ENCODE measurements around the gene NOTCH1.

The NOTCH1 gene

DNA sequence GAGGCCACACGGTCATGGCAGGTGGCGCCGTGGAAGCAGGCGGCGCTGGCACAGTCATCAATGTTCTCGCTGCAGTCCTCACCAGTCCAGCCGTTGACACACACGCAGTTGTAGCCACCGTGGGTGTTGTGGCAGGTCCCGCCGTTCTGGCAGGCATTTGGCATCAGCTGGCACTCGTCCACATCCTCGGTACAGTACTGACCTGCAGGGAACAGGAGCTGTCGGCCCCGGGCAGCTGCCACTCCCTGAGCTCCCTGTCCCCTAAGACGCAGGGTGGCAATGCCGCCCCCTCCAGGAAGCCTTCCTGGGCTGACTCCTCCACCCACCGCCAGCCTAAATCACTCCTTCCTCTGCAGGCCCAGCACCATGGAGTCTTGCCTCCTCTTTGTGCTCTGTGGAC lies 27.2 kb downstream of the NOTCH1 start:
- in situ Hi-C loops (cut with MboI; ENCODE audit: low sequenced_read_pairs): no loop called here

DNA sequence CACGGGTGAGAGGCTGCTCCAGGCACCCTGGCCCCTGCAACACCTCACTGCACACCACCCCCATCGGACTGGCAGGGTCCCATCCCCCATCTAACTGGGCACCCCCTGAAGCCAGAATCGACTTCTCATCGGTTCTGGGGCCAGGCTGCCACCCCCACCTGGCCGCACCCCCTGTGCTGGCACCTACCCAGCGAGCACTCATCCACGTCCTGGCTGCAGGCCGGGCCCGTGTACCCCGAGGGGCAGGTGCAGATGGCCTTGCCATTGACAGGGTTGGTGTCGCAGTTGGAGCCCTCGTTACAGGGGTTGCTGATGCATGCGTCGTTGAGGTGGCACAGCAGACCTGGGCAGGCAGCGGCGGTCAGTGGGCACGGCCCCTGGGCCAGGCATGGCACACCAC lies 27.9 kb downstream of the NOTCH1 start:
- in situ Hi-C loops (cut with MboI; ENCODE audit: low sequenced_read_pairs): no loop called here

DNA sequence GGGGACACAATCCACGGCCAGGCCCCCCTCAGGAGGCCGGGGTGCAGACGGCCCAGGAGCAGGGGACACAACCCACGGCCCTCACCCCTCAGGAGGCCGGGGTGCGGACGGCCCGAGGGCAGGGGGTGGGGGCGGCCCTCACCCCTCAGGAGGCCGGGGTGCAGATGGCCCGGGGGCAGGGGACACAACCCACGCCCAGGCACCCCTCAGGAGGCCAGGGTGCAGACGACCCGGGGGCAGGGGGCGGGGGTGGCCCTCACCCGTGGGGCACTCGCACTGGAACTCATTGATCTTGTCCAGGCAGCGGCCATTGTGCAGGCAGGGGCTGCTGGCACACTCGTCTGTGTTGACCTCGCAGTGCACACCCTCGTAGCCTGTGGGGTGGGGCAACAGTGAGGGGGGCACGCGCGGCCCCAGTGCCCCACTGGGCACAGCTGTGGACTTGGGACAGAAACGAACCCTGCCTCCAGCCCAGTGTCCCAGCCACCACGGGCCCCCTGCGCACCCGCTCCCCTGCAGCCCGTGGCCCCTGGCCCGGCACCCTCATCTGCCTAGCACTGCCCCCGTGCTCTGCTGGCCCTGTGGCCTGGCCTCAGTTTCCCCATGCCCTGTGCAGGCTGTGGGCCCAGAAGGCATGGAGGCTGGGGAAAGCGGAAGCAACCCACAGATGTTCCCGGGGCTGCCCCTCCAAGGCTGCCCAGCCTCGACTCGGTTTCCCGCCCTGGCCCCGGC lies 28.7 kb downstream of the NOTCH1 start:
- in situ Hi-C loops (cut with MboI; ENCODE audit: low sequenced_read_pairs): no loop called here

DNA sequence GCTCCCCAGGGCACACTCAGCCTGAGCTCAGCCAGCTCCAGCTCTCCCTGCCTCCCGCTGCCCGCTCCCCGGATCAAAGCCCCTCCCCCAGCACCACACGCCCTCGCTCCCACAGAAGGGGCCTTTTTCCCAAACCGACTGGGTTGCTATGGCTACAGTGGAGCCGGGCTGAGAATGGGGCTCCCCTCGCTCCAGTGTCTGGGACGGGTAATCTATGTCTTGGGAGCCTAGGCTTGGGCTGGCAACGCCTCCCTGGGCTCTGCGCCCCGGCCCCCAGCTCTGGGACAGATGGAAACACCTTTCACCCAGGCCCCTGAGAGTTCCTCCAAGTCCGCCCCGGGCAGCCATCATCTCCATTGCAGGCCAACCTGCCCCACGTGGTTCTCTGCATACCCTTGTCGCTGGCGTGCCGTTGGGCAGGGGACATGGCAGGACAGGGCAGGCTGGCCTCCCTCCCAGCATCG lies 29.6 kb downstream of the NOTCH1 start:
- in situ Hi-C loops (cut with MboI; ENCODE audit: low sequenced_read_pairs): no loop called here

DNA sequence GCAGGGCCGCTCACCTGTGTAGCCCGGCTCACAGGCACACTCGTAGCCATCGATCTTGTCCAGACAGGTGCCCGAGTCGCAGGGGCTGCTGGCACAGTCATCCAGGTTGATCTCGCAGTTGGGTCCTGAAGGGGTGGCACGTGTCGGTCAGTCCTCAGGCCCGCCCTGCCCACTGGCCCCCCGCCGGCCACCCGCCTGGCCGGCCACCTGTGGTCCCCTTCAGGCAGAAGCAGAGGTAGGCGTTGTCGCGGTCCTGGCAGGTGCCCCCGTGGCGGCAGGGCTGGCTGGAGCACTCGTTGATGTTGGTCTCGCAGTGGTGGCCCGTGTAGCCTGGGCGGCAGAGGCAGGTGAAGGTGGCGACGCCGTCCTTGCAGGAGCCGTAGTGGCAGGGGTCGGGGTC lies 30.6 kb downstream of the NOTCH1 start:
- in situ Hi-C loops (cut with MboI; ENCODE audit: low sequenced_read_pairs): no loop called here

DNA sequence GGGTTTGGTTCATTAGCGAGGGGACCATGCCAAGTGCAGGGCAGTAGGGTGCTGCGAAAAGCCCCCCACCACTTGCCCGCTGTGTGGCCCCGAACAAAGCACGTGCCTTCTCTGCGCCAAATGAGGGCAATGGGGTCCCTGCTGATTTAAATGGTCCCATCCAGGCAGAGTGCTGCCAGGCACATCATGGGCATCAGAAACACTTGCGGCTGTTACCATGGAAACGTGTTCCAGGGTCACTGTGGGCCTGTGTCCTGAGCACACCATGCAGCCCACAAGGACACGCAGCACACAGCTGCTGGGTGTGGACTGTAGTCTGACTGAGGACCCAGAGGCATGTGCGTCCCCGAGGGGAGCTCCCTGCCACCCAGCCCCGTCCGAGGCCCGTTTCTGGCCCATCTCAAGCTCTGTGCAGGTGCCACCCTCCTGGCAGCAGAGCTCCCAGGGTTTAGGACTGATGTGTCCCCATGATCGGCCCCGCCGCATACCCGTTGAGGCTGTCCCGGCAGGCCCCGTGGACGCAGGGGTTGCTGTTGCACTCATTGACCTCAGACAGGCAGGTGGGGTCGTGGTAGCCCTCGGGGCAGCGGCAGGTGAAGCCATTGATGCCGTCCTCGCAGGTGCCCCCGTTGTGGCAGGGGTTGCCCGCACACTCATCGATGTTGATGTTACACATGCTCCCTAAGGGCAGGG lies 31.7 kb downstream of the NOTCH1 start:
- in situ Hi-C loops (cut with MboI; ENCODE audit: low sequenced_read_pairs): no loop called here

DNA sequence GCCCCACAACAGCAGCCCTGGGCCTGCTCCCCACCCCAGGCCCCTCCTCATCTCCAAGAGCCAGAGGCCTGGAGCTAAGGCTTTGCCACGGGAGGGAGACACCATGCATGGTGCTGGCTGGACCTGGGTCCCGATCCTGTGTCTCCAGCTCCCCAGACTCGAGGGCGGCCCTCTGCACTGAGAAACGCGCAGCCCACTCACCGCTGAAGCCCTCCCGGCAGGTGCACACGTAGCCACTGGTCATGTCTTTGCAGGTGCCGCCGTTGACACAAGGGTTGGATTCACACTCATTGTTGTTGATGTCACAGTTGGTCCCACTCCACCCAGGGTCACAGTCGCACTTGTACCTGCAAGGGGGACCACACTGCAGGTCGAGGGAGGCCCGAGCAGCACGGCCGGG lies 32.7 kb downstream of the NOTCH1 start:
- in situ Hi-C loops (cut with MboI; ENCODE audit: low sequenced_read_pairs): no loop called here

DNA sequence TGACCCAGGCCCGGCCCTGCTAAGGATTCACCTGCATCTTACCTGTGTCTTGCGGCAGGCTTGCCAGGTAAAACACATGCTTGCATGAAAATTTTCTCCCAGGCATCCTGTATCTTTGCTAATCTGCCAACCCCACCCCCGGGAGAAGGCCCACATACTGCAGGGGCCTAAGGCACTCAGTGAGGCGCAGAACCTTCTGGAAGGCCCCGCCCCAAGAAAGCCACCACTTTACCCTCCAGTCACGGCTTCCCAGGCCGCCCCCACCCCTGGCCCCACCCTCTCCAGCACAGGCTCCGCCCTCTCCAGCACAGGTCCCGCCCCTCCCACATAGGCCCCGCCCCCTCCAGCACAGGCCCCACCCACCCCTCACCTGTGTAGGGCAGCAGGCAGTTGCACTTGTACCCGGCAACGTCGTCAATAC lies 33.2 kb downstream of the NOTCH1 start:
- in situ Hi-C loops (cut with MboI; ENCODE audit: low sequenced_read_pairs): no loop called here

DNA sequence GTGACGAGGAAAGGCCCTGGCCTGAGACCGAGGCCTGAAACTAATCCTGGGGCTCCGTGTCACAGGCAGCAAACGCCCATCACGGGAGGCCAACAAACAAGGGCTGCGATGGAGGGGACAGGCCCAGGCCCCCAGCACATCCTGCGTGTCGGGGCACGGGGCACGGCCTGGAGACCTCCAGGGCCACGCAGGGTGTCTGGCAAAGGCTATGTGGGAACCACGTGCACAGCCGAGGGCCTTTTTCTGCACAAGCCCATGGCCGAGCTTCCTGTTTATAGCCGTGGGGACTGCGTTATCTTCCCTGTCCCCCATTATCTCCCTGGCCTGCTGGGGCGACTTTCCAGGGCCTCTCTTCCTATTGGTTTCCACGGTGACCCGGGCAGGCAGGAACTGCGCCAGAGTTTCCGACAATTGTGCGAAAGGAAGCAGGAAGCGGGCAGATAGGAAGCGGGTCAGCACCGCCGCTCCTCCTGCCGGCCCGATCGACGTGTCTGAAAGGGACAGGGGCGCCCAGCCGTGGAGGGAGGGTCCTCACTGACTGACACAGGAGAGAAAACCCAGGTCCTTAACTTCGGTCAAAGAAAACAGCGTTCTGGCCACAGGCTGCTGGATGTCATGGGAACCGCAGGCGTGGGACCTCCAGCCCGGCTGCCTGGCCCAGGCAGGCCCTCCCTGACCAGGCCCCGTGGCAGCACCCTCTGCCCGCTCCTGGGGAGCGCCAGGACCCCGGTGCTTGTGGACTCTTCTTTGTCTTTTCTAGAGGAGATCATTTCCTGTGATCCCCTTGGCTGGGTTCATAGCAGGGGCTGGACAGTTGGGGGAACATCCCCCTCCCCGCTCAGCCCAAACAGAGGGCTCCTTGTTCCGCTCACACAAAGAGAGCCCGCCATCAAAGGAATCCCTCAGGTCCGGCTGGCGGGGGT lies 33.9 kb downstream of the NOTCH1 start:
- in situ Hi-C loops (cut with MboI; ENCODE audit: low sequenced_read_pairs): no loop called here

DNA sequence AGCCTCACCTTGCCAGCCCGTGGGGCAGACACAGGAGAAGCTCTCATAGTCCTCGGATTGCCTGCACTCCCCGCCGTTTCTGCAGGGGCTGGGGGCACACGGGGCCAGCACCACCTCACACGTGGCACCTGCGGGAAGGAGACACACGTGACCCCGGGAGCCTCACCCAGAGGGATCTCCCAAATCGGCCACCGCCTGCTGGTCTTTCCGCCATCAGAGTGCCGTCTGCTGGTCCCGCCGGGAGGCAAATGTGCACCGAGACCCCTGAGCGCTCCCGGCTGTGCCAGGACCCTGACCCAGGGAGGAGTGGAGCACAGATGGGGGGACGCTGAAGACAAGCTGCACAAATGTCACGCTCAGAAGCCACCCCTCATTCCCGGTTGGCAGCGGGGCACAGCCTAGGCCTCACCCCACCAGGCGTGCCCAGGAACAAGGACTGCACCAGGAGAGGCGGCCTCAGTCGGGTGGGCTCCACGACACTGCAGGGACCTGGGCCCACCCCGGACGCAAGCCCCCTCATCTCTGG lies 34.6 kb downstream of the NOTCH1 start:
- in situ Hi-C loops (cut with MboI; ENCODE audit: low sequenced_read_pairs): no loop called here

DNA sequence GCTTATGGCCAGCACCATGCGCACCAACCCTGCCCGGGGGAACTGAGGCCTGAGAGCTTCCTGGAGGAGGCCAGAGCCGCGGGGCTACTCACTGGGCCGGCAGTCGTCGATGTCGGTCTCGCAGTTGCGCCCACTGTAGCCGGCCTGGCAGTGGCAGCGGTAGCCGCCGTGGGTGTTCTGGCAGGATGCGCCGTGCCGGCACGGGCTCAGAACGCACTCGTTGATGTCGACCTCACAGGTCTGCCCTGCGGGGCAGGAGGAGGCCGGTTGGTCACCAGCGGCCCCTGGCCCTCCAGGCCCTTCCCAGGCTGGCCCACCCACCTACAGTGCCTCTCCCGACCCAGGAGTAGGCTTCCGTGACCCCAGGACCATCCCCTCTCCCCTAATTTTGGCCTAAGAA lies 35.3 kb downstream of the NOTCH1 start:
- in situ Hi-C loops (cut with MboI; ENCODE audit: low sequenced_read_pairs): no loop called here

DNA sequence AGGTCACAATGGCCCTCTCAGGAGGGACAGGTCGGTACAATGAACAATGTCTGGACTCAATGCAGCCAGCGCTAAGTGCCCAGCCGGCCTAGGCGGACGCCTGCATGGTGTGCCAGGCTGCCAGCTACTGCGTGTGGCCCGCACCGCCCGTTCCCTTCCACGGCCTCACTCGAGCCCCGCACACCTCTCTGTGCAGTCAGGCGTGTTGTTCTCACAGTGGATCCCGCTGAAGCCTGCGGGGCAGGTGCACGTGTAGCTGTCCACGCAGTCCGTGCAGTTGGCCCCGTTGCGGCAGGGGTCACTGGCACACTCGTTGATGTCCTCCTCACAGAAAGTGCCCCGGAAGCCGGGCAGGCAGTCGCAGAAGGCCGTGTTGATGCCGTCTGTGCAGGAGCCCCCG lies 36.3 kb downstream of the NOTCH1 start:
- in situ Hi-C loops (cut with MboI; ENCODE audit: low sequenced_read_pairs): no loop called here

DNA sequence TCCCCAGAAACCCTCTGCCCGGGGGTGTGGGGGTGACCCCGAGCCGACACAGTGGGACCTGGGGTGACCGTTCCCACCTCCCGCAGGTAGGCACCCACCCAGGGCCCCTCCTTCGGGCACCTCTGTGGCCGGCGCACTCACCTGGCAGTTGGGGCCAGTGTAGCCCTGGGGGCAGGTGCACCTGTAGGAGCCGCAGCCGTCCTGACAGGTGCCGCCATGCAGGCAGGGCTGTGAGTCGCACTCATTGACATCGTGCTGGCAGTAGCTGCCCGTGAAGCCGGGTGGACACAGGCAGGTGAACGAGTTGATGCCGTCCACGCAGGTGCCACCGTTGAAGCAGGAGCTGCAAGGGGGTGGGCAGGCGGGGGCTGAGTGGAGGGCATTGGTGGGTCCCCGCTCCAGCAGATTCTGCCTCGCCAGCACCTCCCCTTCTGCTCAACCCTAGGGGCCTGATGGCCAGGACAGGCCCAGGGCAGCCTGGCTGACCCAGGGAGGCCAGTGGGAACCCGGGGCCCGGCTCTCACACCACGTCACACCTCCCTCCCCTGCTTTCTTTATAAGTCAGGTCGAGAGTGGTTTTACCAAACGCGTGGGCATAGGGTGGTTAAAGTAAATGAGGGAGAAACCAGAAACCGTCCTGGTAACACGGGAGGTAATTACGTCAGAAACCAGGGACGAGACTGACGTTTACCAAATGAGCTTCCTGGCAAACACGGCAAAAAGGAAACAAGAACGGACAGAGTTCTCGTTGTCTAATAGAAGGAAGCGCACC lies 36.9 kb downstream of the NOTCH1 start:
- in situ Hi-C loops (cut with MboI; ENCODE audit: low sequenced_read_pairs): no loop called here

DNA sequence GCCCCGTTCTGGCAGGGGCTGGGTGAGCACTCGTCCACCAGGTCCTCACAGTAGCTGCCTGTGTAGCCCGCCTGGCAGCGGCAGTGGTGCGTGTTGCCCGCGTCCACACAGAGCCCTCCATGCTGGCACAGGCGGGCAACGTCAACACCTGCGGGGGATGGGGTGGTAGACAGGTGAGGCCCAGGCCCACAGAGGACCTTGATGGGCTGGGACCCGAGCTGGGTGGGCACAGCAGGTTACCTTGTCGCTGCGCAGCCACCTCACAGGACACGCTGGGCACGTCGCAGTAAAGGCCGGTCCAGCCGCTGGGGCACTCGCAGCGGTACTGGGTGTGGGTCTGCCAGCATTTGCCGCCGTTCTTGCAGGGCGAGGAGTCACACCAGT lies 37.9 kb downstream of the NOTCH1 start:
- in situ Hi-C loops (cut with MboI; ENCODE audit: low sequenced_read_pairs): no loop called here

DNA sequence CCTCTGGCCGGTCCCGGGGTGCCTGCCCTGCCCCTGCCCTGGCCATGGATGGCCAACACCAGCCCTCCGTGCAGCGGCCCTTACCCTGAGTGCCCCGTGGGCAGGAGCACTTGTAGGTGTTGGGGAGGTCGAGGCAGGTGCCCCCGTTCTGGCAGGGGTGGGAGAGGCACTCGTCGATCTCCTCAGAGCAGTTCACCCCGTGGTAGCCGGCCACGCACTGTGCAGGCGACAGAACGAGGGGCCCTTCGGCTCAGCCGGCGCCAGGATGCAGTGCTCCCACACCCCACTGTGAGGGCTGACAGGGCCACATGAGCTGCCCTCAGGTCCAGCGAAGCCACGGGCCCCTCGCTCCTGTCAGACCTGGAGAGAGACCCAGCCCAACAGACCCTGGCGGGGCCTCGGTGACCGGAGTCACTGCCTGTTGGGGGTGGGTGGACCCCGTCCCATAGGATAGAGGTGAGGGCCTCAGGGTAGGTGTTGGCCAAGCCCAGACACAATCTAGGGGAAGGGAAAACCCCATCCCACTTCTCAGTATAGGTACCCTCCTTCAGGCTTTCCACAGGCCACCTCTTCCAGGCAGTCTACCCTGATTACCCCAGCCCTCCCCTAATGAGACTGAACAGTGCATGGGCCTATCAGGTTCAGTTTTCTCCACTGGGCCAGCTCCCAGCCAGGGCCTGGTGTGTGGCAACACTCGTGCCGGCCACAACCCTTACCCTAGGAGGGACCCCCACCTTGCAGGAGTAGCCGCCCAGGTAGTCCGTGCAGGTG lies 38.4 kb downstream of the NOTCH1 start:
- in situ Hi-C loops (cut with MboI; ENCODE audit: low sequenced_read_pairs): no loop called here

DNA sequence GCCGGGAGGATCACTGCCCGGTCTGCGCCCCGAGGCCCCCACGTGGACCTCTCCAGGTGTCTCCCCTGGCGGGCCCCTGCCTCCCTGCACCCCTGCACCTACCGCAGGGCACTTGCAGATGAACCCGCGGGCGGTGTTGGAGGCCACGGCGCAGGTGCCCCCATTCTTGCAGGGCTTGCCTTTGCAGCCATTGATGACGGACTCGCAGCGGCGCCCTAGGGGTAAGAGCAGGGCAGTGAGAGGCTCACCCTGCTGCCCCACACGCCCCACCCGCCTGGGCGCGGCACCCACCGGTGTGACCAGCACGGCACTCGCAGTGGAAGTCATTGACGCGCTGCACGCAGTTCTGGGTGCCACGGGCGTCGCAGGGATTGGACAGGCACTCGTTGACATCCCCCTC lies 39.4 kb downstream of the NOTCH1 start:
- in situ Hi-C loops (cut with MboI; ENCODE audit: low sequenced_read_pairs): no loop called here

DNA sequence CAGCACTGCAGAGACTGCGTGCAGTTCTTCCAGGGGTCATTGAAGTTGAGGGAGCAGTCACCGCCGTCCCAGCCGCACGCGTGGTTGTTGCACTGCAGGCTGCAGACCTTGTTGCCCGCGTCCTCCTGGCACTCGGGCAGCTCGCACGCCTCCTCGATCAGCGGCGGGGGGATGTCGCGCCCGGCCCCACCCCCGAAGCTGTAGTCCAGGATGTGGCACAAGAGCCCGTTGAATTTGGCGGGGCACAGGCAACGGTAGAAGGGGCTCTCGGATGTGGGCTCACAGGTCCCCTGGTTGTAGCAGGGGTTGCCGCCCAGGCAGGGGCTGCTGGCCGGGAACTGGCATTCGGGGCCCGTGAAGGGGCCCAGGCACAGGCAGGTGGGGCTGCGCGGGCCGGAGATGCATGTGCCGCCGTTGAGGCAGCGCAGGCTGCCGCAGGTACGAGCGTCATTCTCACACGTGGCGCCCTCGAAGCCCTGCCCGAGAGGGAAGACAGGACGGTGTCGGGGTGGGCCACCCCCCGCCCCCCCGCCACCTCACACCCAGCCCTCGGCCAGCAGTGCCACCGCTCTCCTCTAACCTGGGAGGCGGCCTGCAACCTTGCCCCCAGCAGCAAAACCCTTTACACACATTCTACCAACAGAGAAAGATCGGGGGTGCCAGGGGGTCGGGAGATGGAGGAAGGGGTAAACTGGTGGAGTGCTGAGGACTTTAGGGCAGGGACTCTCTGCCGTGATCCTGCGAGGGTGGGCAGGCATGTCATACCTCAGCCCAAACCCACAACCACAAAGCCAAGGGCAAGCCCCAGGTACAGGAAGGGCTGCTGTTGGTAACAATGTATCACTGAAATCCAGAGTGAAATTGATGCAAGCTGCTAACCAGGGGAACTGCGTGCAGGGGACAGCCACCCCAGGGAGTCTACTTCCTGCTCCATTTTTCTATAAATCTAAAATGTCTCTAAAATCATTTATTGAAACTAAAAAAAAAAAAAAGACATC lies 40.1 kb downstream of the NOTCH1 start:
- in situ Hi-C loops (cut with MboI; ENCODE audit: low sequenced_read_pairs): no loop called here

DNA sequence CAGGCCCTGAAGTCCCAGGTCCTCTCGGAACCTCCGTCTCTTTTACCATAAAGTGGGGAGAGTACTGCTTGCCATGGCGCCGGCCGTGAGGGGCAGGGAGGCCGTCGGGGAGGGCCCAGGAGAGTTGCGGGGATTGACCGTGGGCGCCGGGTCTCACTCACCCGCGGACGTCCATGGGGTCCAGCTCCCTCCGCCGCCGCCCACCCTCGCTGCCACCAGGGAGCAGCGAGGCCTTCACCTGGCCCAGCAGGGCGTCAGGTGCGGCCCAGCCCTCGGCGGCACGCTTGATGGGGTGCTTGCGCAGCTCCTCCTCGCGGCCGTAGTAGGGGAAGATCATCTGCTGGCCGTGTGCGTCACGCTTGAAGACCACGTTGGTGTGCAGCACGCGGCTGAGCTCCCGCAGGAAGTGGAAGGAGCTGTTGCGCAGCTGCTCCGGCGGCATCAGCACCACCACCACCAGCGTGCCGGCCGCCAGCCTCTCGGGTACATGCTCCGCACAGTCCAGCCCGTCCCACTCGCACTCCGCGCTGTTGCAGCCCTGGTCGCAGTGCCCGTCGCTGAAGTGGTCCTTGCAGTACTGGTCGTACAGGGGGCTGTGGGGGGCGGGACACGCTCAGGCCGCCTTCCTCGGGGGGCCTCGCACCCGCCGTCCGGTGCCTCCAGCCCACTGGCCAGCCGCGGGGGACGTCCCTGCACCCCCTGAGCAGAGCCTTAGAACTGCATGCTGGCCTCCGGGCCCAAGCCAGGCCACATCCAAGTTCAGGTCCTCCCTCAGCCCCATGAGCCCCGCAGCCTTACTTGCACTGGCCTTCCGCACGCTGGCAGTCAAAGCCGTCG lies 41.1 kb downstream of the NOTCH1 start:
- in situ Hi-C loops (cut with MboI; ENCODE audit: low sequenced_read_pairs): no loop called here

Data from HL-60/S4 treated with retinoic acid at 250 ng/mL for 4 days and 3 days (cell line).